ENCODE results near the gene CYSRT1. TPM values are rescaled to one million over a fixed set of nuclear protein-coding genes. Genes with fewer than 3 reads are reported as not detected.

Gene CYSRT1
- total RNA-seq, 1 donor from 2014 or later: 1.3 TPM

- Histone ChIP-seq H3K4me1 (ENCODE audit: insufficient read depth, low read length) (peaks cover 15% of the 10 kb centered on the region), H3K4me2 (ENCODE audit: low read length) (peak overlapping the region; percentile 44), H3K27me3 (ENCODE audit: insufficient read depth, low read length) (no peaks in the 10 kb centered on the region), H3K9ac (ENCODE audit: low read length) (no peak overlapping the region), H3K79me2 (ENCODE audit: insufficient read depth, low read length) (no peaks in the 10 kb centered on the region), H3K27ac (ENCODE audit: low read depth, low read length) (no peak overlapping the region), H2AFZ (ENCODE audit: low read depth, low read length) (no peak overlapping the region), H3K36me3 (ENCODE audit: insufficient read depth, low read length) (no peaks in the 10 kb centered on the region), H3K9me3 (ENCODE audit: insufficient read depth, low read depth, low read length) (no peaks in the 10 kb centered on the region), H4K20me1 (ENCODE audit: insufficient read depth, low read length) (peaks cover 8% of the 10 kb centered on the region), H3K4me3 (ENCODE audit: insufficient read depth, low read depth, low read length) (no peak overlapping the region)
- Mint-ChIP-seq H3K4me1 (ENCODE audit: low read depth, unreplicated experiment) (peaks cover 6% of the 10 kb centered on the region), H3K4me3 (ENCODE audit: unreplicated experiment) (no peak overlapping the region), H3K36me3 (ENCODE audit: low read depth, unreplicated experiment) (no peaks in the 10 kb centered on the region), H3K27me3 (ENCODE audit: low read depth, unreplicated experiment) (no peaks in the 10 kb centered on the region), H3K9me3 (ENCODE audit: unreplicated experiment) (no peaks in the 10 kb centered on the region), H3K27ac (ENCODE audit: unreplicated experiment) (no peak overlapping the region)
- TF ChIP-seq CTCF (IDR thresholded peaks at IDR 0.05; ENCODE audit: insufficient read depth, low read depth, low read length): no peak
- no peak for TF ChIP-seq EZH2 (IDR thresholded peaks at IDR 0.05; ENCODE audit: insufficient read depth, low read length)
- no peak for FAIRE-seq
- DNase-seq (ENCODE audit: low read depth): no peak
Observed at GRCh38 chr9:137218212-137218753, 6.7 kb upstream of the CYSRT1 start.

GRCh38 chr9:137218754-137219271 is 6.2 kb upstream of the CYSRT1 start:
- FAIRE-seq (no peak), DNase-seq (ENCODE audit: low read depth) (peak; percentile 18)
- Histone ChIP-seq H3K27ac (ENCODE audit: low read depth, low read length) (no peak overlapping the region), H3K79me2 (ENCODE audit: insufficient read depth, low read length) (no peaks in the 10 kb centered on the region), H4K20me1 (ENCODE audit: insufficient read depth, low read length) (peaks cover 8% of the 10 kb centered on the region), H3K27me3 (ENCODE audit: insufficient read depth, low read length) (no peaks in the 10 kb centered on the region), H3K4me1 (ENCODE audit: insufficient read depth, low read length) (peaks cover 17% of the 10 kb centered on the region), H3K9ac (ENCODE audit: low read length) (no peak overlapping the region), H3K4me2 (ENCODE audit: low read length) (peak overlapping the region; percentile 44), H3K9me3 (ENCODE audit: insufficient read depth, low read depth, low read length) (no peaks in the 10 kb centered on the region), H3K36me3 (ENCODE audit: insufficient read depth, low read length) (no peaks in the 10 kb centered on the region), H2AFZ (ENCODE audit: low read depth, low read length) (no peak overlapping the region), H3K4me3 (ENCODE audit: insufficient read depth, low read depth, low read length) (no peak overlapping the region)
- TF ChIP-seq EZH2 (IDR thresholded peaks at IDR 0.05; ENCODE audit: insufficient read depth, low read length): no peak
- no peak for TF ChIP-seq CTCF (IDR thresholded peaks at IDR 0.05; ENCODE audit: insufficient read depth, low read depth, low read length)
- Mint-ChIP-seq H3K27me3 (ENCODE audit: low read depth, unreplicated experiment) (no peaks in the 10 kb centered on the region), H3K4me3 (ENCODE audit: unreplicated experiment) (no peak overlapping the region), H3K27ac (ENCODE audit: unreplicated experiment) (no peak overlapping the region), H3K4me1 (ENCODE audit: low read depth, unreplicated experiment) (peaks cover 6% of the 10 kb centered on the region), H3K9me3 (ENCODE audit: unreplicated experiment) (no peaks in the 10 kb centered on the region), H3K36me3 (ENCODE audit: low read depth, unreplicated experiment) (no peaks in the 10 kb centered on the region)

GRCh38 chr9:137219757-137220316 is 5.1 kb upstream of the CYSRT1 start:
- no peak overlapping the region for H2AFZ ChIP-seq (ENCODE audit: low read depth, low read length)
- Mint-ChIP-seq H3K4me1 (ENCODE audit: low read depth, unreplicated experiment) (peaks cover 6% of the 10 kb centered on the region), H3K4me3 (ENCODE audit: unreplicated experiment) (no peak overlapping the region), H3K9me3 (ENCODE audit: unreplicated experiment) (no peaks in the 10 kb centered on the region), H3K36me3 (ENCODE audit: low read depth, unreplicated experiment) (no peaks in the 10 kb centered on the region), H3K27ac (ENCODE audit: unreplicated experiment) (no peak overlapping the region), H3K27me3 (ENCODE audit: low read depth, unreplicated experiment) (no peaks in the 10 kb centered on the region)
- no peak overlapping the region for H3K4me3 ChIP-seq (ENCODE audit: insufficient read depth, low read depth, low read length)
- peaks cover 20% of the 10 kb centered on the region for H3K4me1 ChIP-seq (ENCODE audit: insufficient read depth, low read length)
- H3K27me3 ChIP-seq (ENCODE audit: insufficient read depth, low read length): no peaks in the 10 kb centered on the region
- H3K9ac ChIP-seq (ENCODE audit: low read length): no peak overlapping the region
- H3K79me2 ChIP-seq (ENCODE audit: insufficient read depth, low read length): no peaks in the 10 kb centered on the region
- FAIRE-seq: no peak
- no peaks in the 10 kb centered on the region for H3K36me3 ChIP-seq (ENCODE audit: insufficient read depth, low read length)
- no peak overlapping the region for H3K4me2 ChIP-seq (ENCODE audit: low read length)
- peaks cover 8% of the 10 kb centered on the region for H4K20me1 ChIP-seq (ENCODE audit: insufficient read depth, low read length)
- H3K9me3 ChIP-seq (ENCODE audit: insufficient read depth, low read depth, low read length): no peaks in the 10 kb centered on the region
- TF ChIP-seq EZH2 (IDR thresholded peaks at IDR 0.05; ENCODE audit: insufficient read depth, low read length) (no peak), CTCF (IDR thresholded peaks at IDR 0.05; ENCODE audit: insufficient read depth, low read depth, low read length) (no peak)
- H3K27ac ChIP-seq (ENCODE audit: low read depth, low read length): no peak overlapping the region
- no peak for DNase-seq (ENCODE audit: low read depth)
